Endothelial cell of umbilical vein (primary cell): Measurements from ENCODE around the gene CHST11. TPM values are rescaled to one million over a fixed set of nuclear protein-coding genes. Genes with fewer than 3 reads are reported as not detected.

Experiments
- BruUV-seq: library from RNA; stranded (reverse); fragments of 400-500 nt; replicated peaks from 2 replicates; lab custom pipeline; 2021; lab: Mats Ljungman, UMichigan
- CTCF ChIA-PET: fragments of 300-600, 350-600 bp; sonication (Branson Sonifier 250); formaldehyde crosslinking; loops from one replicate; lab custom pipeline; 2021; ENCODE audit warnings: antibody characterized with exemption, inconsistent platforms; lab: Charles Lee
- POLR2A ChIA-PET: fragments of 300-600, 350-600 bp; sonication (Branson Sonifier 250); formaldehyde crosslinking; loops from one replicate; lab custom pipeline; 2021; ENCODE audit warnings: antibody characterized with exemption, inconsistent platforms; lab: Charles Lee
- DNase-seq: peaks from one replicate; pipeline ENCODE4 v3.0.0-alpha.2; 2011; ENCODE audit warnings: low read depth, low spot score
- FAIRE-seq: peaks from 2 replicates; lab custom pipeline; 2011; peaks lifted over from hg19 to GRCh38; lab: Jason Lieb, UNC
- H2AFZ ChIP-seq: 2 replicates; pipeline ENCODE4 v1.6.0; 2012; ENCODE audit warnings: low read depth, low read length, control low read depth, inconsistent platforms
- H3K27ac ChIP-seq: 2 replicates; pipeline ENCODE4 v1.5.1; 2011; ENCODE audit warnings: low read depth, mild to moderate bottlenecking, control low read depth, low read length, moderate library complexity; ENCODE audit not compliant: insufficient read depth
- H3K27me3 ChIP-seq, 2 experiments: 2 replicates each; pipeline versions ENCODE4 v1.6.0 to v1.6.1; 2011; ENCODE audit warnings: low read length in 2 of 2, mixed read lengths in 1 of 2; ENCODE audit not compliant: control insufficient read depth in 2 of 2, insufficient read depth in 2 of 2
- H3K36me3 ChIP-seq, 2 experiments: 2 replicates in 1 of 2; 3 replicates in 1 of 2; pipeline ENCODE4 v1.5.1; 2011; ENCODE audit warnings: low read length in 2 of 2, mild to moderate bottlenecking in 1 of 2, moderate library complexity in 1 of 2; ENCODE audit not compliant: control insufficient read depth in 2 of 2, insufficient read depth in 2 of 2; ENCODE audit errors: extremely low read depth in 1 of 2
- H3K4me1 ChIP-seq: 3 replicates; pipeline ENCODE4 v1.5.1; 2011; ENCODE audit warnings: mild to moderate bottlenecking, low read length; ENCODE audit not compliant: control insufficient read depth, insufficient read depth; ENCODE audit errors: extremely low read depth
- H3K4me2 ChIP-seq: 2 replicates; pipeline ENCODE4 v1.6.1; 2011; ENCODE audit warnings: low read length, control low read depth, mixed read lengths; ENCODE audit not compliant: insufficient read depth
- H3K4me3 ChIP-seq, 3 experiments: fragments of 200-600 bp in 1 of 3; sonication (generic), shearing (Covaris generic) in 1 of 3; replicated peaks in 1 of 3; 2 replicates each; pipeline ENCODE4 v1.5.1; 2011 to 2016; ENCODE audit warnings: control low read depth in 3 of 3, low read length in 3 of 3, mild to moderate bottlenecking in 2 of 3, inconsistent platforms in 1 of 3, low read depth in 1 of 3, moderate library complexity in 1 of 3; ENCODE audit not compliant: insufficient read depth in 1 of 3
- H3K79me2 ChIP-seq: 2 replicates; pipeline ENCODE4 v1.6.0; 2012; ENCODE audit warnings: low read length, inconsistent platforms; ENCODE audit not compliant: control insufficient read depth, insufficient read depth
- H3K9ac ChIP-seq: replicated peaks from 2 replicates; pipeline ENCODE3; 2011; ENCODE audit warnings: low read length, control low read depth; ENCODE audit not compliant: insufficient read depth; ENCODE audit errors: extremely low read depth
- H3K9me1 ChIP-seq: replicated peaks from 3 replicates; pipeline ENCODE4 v1.6.0; 2011; ENCODE audit warnings: mild to moderate bottlenecking, low read length; ENCODE audit not compliant: control insufficient read depth, insufficient read depth; ENCODE audit errors: extremely low read depth
- H3K9me3 ChIP-seq: replicated peaks from 2 replicates; pipeline ENCODE4 v1.5.1; 2012; ENCODE audit warnings: low read length, inconsistent platforms; ENCODE audit not compliant: control insufficient read depth, insufficient read depth
- H4K20me1 ChIP-seq: replicated peaks from 2 replicates; pipeline ENCODE3; 2011; ENCODE audit warnings: mild to moderate bottlenecking, low read length; ENCODE audit not compliant: control insufficient read depth, insufficient read depth; ENCODE audit errors: extremely low read depth
- CTCF ChIP-seq, 2 donors: IDR thresholded peaks; 1 replicate in 1 of 2; 2 replicates in 1 of 2; pipeline ENCODE4 v1.5.1; 2011; ENCODE audit warnings: low read length in 2 of 2, mild to moderate bottlenecking in 2 of 2, moderate library complexity in 2 of 2, control low read depth in 1 of 2, inconsistent platforms in 1 of 2, low read depth in 1 of 2; ENCODE audit not compliant: insufficient read depth in 1 of 2; ENCODE audit errors: extremely low read depth in 1 of 2
- EZH2 ChIP-seq: IDR thresholded peaks from 2 replicates; pipeline ENCODE4 v1.6.1; 2012; ENCODE audit warnings: borderline replicate concordance, low read depth, mild to moderate bottlenecking, moderate library complexity, low read length, inconsistent platforms; ENCODE audit not compliant: severe bottlenecking
- FOS ChIP-seq: IDR thresholded peaks from 2 replicates; pipeline ENCODE4 v1.6.1; 2011; ENCODE audit warnings: mild to moderate bottlenecking, low read length, moderate library complexity, borderline replicate concordance; ENCODE audit not compliant: insufficient read depth
- GATA2 ChIP-seq: IDR thresholded peaks from 2 replicates; pipeline ENCODE4 v1.7.0; 2011; ENCODE audit warnings: low read depth, mild to moderate bottlenecking, moderate library complexity, mixed read lengths, low read length; ENCODE audit not compliant: insufficient read length, insufficient read depth
- JUN ChIP-seq: IDR thresholded peaks from 2 replicates; pipeline ENCODE4 v1.6.1; 2011; ENCODE audit warnings: borderline replicate concordance, low read depth; ENCODE audit not compliant: insufficient read length, insufficient read depth
- MAX ChIP-seq: IDR thresholded peaks from 2 replicates; pipeline ENCODE4 v1.6.1; 2011; ENCODE audit not compliant: insufficient read depth, insufficient read length
- MYC ChIP-seq: IDR thresholded peaks from one replicate; pipeline ENCODE4 v1.6.1; 2011; ENCODE audit warnings: mild to moderate bottlenecking, low read depth, low read length
- POLR2A ChIP-seq: IDR thresholded peaks from 2 replicates; pipeline ENCODE4 v1.6.1; 2012; ENCODE audit warnings: low read depth, mild to moderate bottlenecking, control low read depth, low read length
- POLR2AphosphoS5 ChIP-seq: IDR thresholded peaks from 2 replicates; pipeline ENCODE4 v1.6.1; 2012; ENCODE audit warnings: low read depth, mild to moderate bottlenecking, control low read depth, low read length, moderate library complexity; ENCODE audit not compliant: insufficient read depth
- dilution Hi-C: fragments of 300-500 bp; cut with MboI; formaldehyde crosslinking; loops from one replicate; pipeline ENCODE4 v1.15.0; 2019; ENCODE audit warnings: low sequenced_read_pairs; ENCODE audit not compliant: extremely low pct_ligation_motif_present
- intact Hi-C: fragments of 100-400 bp; cut with micrococcal nuclease; formaldehyde crosslinking; loops from one replicate; pipeline ENCODE4 v1.10.0; 2022
- polyA plus RNA-seq, 4 experiments: library from polyadenylated mRNA; depleted of rRNA in 3 of 4; stranded (reverse) in 3 of 4; unstranded in 1 of 4; fragments of >200 nt; gene quantifications; 2 replicates each; pipeline versions ENCODE4 v1.2.1 to v1.2.3, GENCODE V29; 2011 to 2012; ENCODE audit warnings: missing spikeins in 1 of 4
- total RNA-seq: library from RNA; stranded (reverse); gene quantifications from 2 replicates; pipeline ENCODE4 v1.2.3, GENCODE V29; 2021

CHST11 gene
- total and polyA plus RNA-seq, 2 donors (not counting 3 experiments of a cell fraction or from before 2014, with no cell fraction given), result 19.7 to 20.9 TPM

- CTCF ChIA-PET, result interaction anchor here (1.0 to 1.8 kb wide), 3 partner anchors 12 to 92 kb away, joined by 3 to 8 read pairs (median 8); no protein-coding TSS in a partner anchor
- FAIRE-seq (no peak), DNase-seq (peak; percentile 48)
- no peak overlapping the region for H2AFZ ChIP-seq
- H3K9ac ChIP-seq, result no peak overlapping the region
- POLR2A ChIA-PET, result no interaction called here
- no peak overlapping the region for H3K4me3 ChIP-seq
- no peaks in the 10 kb centered on the region for H3K36me3 ChIP-seq
- H3K27ac ChIP-seq, result no peak overlapping the region
- BruUV-seq, result no TSS peak
- no peaks in the 10 kb centered on the region for H3K9me1 ChIP-seq
- peaks cover 2% of the 10 kb centered on the region for H4K20me1 ChIP-seq
- peaks cover 48% of the 10 kb centered on the region for H3K79me2 ChIP-seq
- dilution Hi-C loops, result no loop called here
- intact Hi-C loops, result no loop called here
- no peak overlapping the region for H3K4me2 ChIP-seq
- H3K27me3 ChIP-seq, result no peaks in the 10 kb centered on the region
- H3K4me1 ChIP-seq, result peaks cover 12% of the 10 kb centered on the region
- no peak for TF ChIP-seq JUN
- TF ChIP-seq GATA2, result no peak
- TF ChIP-seq POLR2AphosphoS5, result no peak
- TF ChIP-seq POLR2A, result no peak
- TF ChIP-seq MYC, result no peak
- no peak for TF ChIP-seq MAX
- no peak for TF ChIP-seq FOS
- TF ChIP-seq EZH2, result no peak
- no peak for TF ChIP-seq CTCF (IDR thresholded peaks at IDR 0.05; ENCODE audit: extremely low read depth in 1 of 2, insufficient read depth in 1 of 2, low read depth in 1 of 2, low read length in 2 of 2)
- H3K9me3 ChIP-seq, result no peaks in the 10 kb centered on the region
Observed at GRCh38 chr12:104473374-104473983, 16.7 kb downstream of the CHST11 start.
